GM23248 (cell line): Measurements from ENCODE around the gene DLG2. TPM values are rescaled to one million over a fixed set of nuclear protein-coding genes. Genes with fewer than 3 reads are reported as not detected.

Source experiments
- DNase-seq: peaks from one replicate; pipeline ENCODE4 v3.0.0-alpha.2; 2015
- H2AFZ ChIP-seq: fragments of 200-600 bp; sonication (generic); 2 replicates; pipeline ENCODE4 v1.6.1; 2016; ENCODE audit warnings: antibody characterized with exemption
- H3F3A ChIP-seq: fragments of 200-600 bp; sonication (generic); 2 replicates; pipeline ENCODE4 v1.6.1; 2016; ENCODE audit warnings: mild to moderate bottlenecking, antibody characterized with exemption, mixed run types; ENCODE audit not compliant: insufficient read depth
- H3K27ac ChIP-seq: fragments of 200-600 bp; sonication (generic); 2 replicates; pipeline ENCODE4 v1.5.1; 2016; ENCODE audit warnings: mild to moderate bottlenecking
- H3K27me3 ChIP-seq: fragments of 200-600 bp; sonication (generic); replicated peaks from 2 replicates; pipeline ENCODE4 v1.6.1; 2016; ENCODE audit warnings: mild to moderate bottlenecking; ENCODE audit not compliant: insufficient read depth
- H3K36me3 ChIP-seq: fragments of 200-600 bp; sonication (generic); 2 replicates; pipeline ENCODE4 v1.6.1; 2016; ENCODE audit warnings: low read depth, mild to moderate bottlenecking
- H3K4me1 ChIP-seq: fragments of 200-600 bp; sonication (generic); 2 replicates; pipeline ENCODE4 v1.6.1; 2016; ENCODE audit warnings: mild to moderate bottlenecking; ENCODE audit not compliant: insufficient read depth
- H3K4me2 ChIP-seq: fragments of 200-600 bp; sonication (generic); one replicate; pipeline ENCODE4 v1.6.1; 2016; ENCODE audit warnings: mild to moderate bottlenecking; ENCODE audit not compliant: unreplicated experiment
- H3K4me3 ChIP-seq: fragments of 200-600 bp; sonication (generic); 2 replicates; pipeline ENCODE4 v1.5.1; 2016; ENCODE audit warnings: mild to moderate bottlenecking
- H3K79me2 ChIP-seq: fragments of 200-600 bp; sonication (generic); 2 replicates; pipeline ENCODE4 v1.6.1; 2016; ENCODE audit warnings: mild to moderate bottlenecking; ENCODE audit not compliant: insufficient read depth
- H3K9ac ChIP-seq: fragments of 200-600 bp; sonication (generic); 2 replicates; pipeline ENCODE4 v1.6.1; 2016; ENCODE audit warnings: mild to moderate bottlenecking
- H3K9me2 ChIP-seq: fragments of 200-600 bp; sonication (generic); 2 replicates; pipeline ENCODE4 v1.6.1; 2016; ENCODE audit warnings: mixed run types, mild to moderate bottlenecking, moderate library complexity; ENCODE audit not compliant: insufficient read depth
- H3K9me3 ChIP-seq: fragments of 200-600 bp; sonication (generic); one replicate; pipeline ENCODE4 v1.6.1; 2017; ENCODE audit warnings: low read depth
- H4K20me1 ChIP-seq: fragments of 200-600 bp; sonication (generic); 2 replicates; pipeline ENCODE4 v1.6.0; 2016; ENCODE audit not compliant: insufficient read depth
- EZH2 ChIP-seq: fragments of 200-600 bp; sonication (generic); IDR thresholded peaks from 2 replicates; pipeline ENCODE4 v1.6.1; 2018; ENCODE audit warnings: antibody characterized with exemption, mild to moderate bottlenecking; ENCODE audit not compliant: insufficient read depth, poor library complexity, severe bottlenecking
- EZH2phosphoT487 ChIP-seq: fragments of 200-600 bp; sonication (generic); IDR thresholded peaks from 2 replicates; pipeline ENCODE4 v1.6.1; 2018; ENCODE audit warnings: antibody characterized with exemption, moderate library complexity, mild to moderate bottlenecking, low read depth; ENCODE audit not compliant: insufficient read depth
- WGBS, 2 experiments: methylation state at CpG; one replicate each; pipeline ENCODE4 v1.1.6; 2015 to 2017; ENCODE audit warnings: low lambda C conversion rate in 2 of 2, low coverage in 1 of 2; ENCODE audit errors: missing lambda C conversion rate in 2 of 2; 5-methylcytosine and 5-hydroxymethylcytosine counted together
- in situ Hi-C: fragments of 300-500 bp; cut with MboI; formaldehyde crosslinking; loops from 2 replicates; pipeline ENCODE4 v1.15.0; 2020
- polyA plus RNA-seq: library from polyadenylated mRNA; unstranded; fragments of >200 nt; fragmentation: Nextera tagmentation; extraction: Ambion mirVana; gene quantifications from 2 replicates; pipeline ENCODE4 v1.2.1, GENCODE V29; 2016
- small RNA-seq: library from RNA; depleted of rRNA; stranded (forward); fragments of <200 nt; gene quantifications from one replicate; pipeline ENCODE3, GENCODE V24; 2014; ENCODE audit warnings: low read depth, low replicate concordance
- total RNA-seq: library from RNA; depleted of rRNA; stranded (reverse); fragments of >200 nt; shearing (Covaris generic); gene quantifications from 2 replicates; pipeline ENCODE4 v1.2.3, GENCODE V29; 2014; rRNA removed

The DLG2 gene
- total and polyA plus RNA-seq, 2 experiments from 2014 or later: 1.1 to 1.7 TPM

- no peaks in the 10 kb centered on the region for H3K36me3 ChIP-seq
- H3K4me1 ChIP-seq: no peaks in the 10 kb centered on the region
- no peaks in the 10 kb centered on the region for H3K79me2 ChIP-seq
- H3K4me2 ChIP-seq: no peak overlapping the region
- no peaks in the 10 kb centered on the region for H4K20me1 ChIP-seq
- no peaks in the 10 kb centered on the region for H3K9me3 ChIP-seq
- H3F3A ChIP-seq: no peaks in the 10 kb centered on the region
- DNase-seq: no peak
- H3K27me3 ChIP-seq: no peaks in the 10 kb centered on the region
- 19 to 32% methylated on average over 2 of the region's 2 CpGs for WGBS, 2 experiments
- no peak for TF ChIP-seq EZH2
- TF ChIP-seq EZH2phosphoT487: no peak
- no peak overlapping the region for H2AFZ ChIP-seq
- no peak overlapping the region for H3K27ac ChIP-seq
- no peak overlapping the region for H3K4me3 ChIP-seq
- no peak overlapping the region for H3K9ac ChIP-seq
- H3K9me2 ChIP-seq: no peaks in the 10 kb centered on the region
- in situ Hi-C loops: no loop called here
Observed at GRCh38 chr11:83409891-83410290, 2217.3 kb downstream of the DLG2 start.

- H3K9me2 ChIP-seq: no peaks in the 10 kb centered on the region
- no peaks in the 10 kb centered on the region for H3K36me3 ChIP-seq
- H4K20me1 ChIP-seq: no peaks in the 10 kb centered on the region
- no peak for DNase-seq
- no peak overlapping the region for H3K27ac ChIP-seq
- no peaks in the 10 kb centered on the region for H3K4me1 ChIP-seq
- no peaks in the 10 kb centered on the region for H3K27me3 ChIP-seq
- H2AFZ ChIP-seq: no peak overlapping the region
- no peaks in the 10 kb centered on the region for H3F3A ChIP-seq
- no peak for TF ChIP-seq EZH2
- TF ChIP-seq EZH2phosphoT487: no peak
- in situ Hi-C loops: no loop called here
- WGBS, 2 experiments: 12 to 13% methylated on average over 1 of the region's 1 CpG
- no peaks in the 10 kb centered on the region for H3K9me3 ChIP-seq
- H3K79me2 ChIP-seq: no peaks in the 10 kb centered on the region
- H3K4me2 ChIP-seq: no peak overlapping the region
- no peak overlapping the region for H3K9ac ChIP-seq
- no peak overlapping the region for H3K4me3 ChIP-seq
Observed at GRCh38 chr11:83409476-83409875, 2217.7 kb downstream of the DLG2 start.

- 4 to 5% methylated on average over 1 of the region's 1 CpG for WGBS, 2 experiments
- Histone ChIP-seq H4K20me1 (no peaks in the 10 kb centered on the region), H3K9ac (no peak overlapping the region), H3K27me3 (no peaks in the 10 kb centered on the region), H3K27ac (no peak overlapping the region), H3K79me2 (no peaks in the 10 kb centered on the region), H3K9me3 (no peaks in the 10 kb centered on the region), H3K9me2 (no peaks in the 10 kb centered on the region), H2AFZ (no peak overlapping the region), H3F3A (no peaks in the 10 kb centered on the region), H3K4me2 (no peak overlapping the region), H3K36me3 (no peaks in the 10 kb centered on the region), H3K4me1 (no peaks in the 10 kb centered on the region), H3K4me3 (no peak overlapping the region)
- DNase-seq: no peak
- no peak for TF ChIP-seq EZH2phosphoT487
- TF ChIP-seq EZH2: no peak
- in situ Hi-C loops: no loop called here
Observed at GRCh38 chr11:83408946-83409345, 2218.2 kb downstream of the DLG2 start.

Small RNA genes lying within 50 kb of the gene (small RNA-seq; reads per million reads assigned to genes)
- gene RF02112 (not detected), gene RF02113 (not detected), gene RNU6-1292P (not detected)

Other genes starting within 250 kb of the DLG2 start
- 52.2 and 60.1 TPM in 2 replicates for gene TMEM126B, start 1.2 kb upstream of the DLG2 start, total RNA-seq
- 53.6 and 54.9 TPM in 2 replicates for gene TMEM126B, start 1.2 kb upstream of the DLG2 start, polyA plus RNA-seq
- gene TMEM126A, start 20.6 kb upstream of the DLG2 start, total RNA-seq: 21.5 and 22.9 TPM in 2 replicates
- 64.0 and 69.8 TPM in 2 replicates for gene TMEM126A, start 20.6 kb upstream of the DLG2 start, polyA plus RNA-seq
- 27.6 and 43.8 TPM in 2 replicates for gene CREBZF, start 37.8 kb upstream of the DLG2 start, total RNA-seq
- gene CREBZF, start 37.8 kb upstream of the DLG2 start, polyA plus RNA-seq: 10.8 and 15.0 TPM in 2 replicates
- 2.8 and 4.4 TPM in 2 replicates for gene CCDC89, start 58.9 kb upstream of the DLG2 start, total RNA-seq
- gene CCDC89, start 58.9 kb upstream of the DLG2 start, polyA plus RNA-seq: 3.7 and 4.6 TPM in 2 replicates
- 3.3 and 5.3 TPM in 2 replicates for gene SYTL2, start 183.8 kb upstream of the DLG2 start, total RNA-seq
- gene SYTL2, start 183.8 kb upstream of the DLG2 start, polyA plus RNA-seq: 3.5 TPM in 2 replicates
- not detected in 2 replicates for gene CCDC83, start 228.0 kb upstream of the DLG2 start, total RNA-seq
- gene CCDC83, start 228.0 kb upstream of the DLG2 start, polyA plus RNA-seq: not detected in 2 replicates